Stimulated activated CD8-positive, alpha-beta memory T cell treated with anti-CD3 and anti-CD28 coated beads, Interleukin-7, amount 100 ng/mL, for 48 hours (primary cell): Measurements from ENCODE around the gene AGAP1.

Experiments
- DNase-seq, 2 donors: peaks; one replicate each; pipeline ENCODE4 v3.0.0-alpha.2; 2020; ENCODE audit warnings: low read depth in 1 of 2; ENCODE audit errors: extremely low read depth in 1 of 2

AGAP1 gene

DNA sequence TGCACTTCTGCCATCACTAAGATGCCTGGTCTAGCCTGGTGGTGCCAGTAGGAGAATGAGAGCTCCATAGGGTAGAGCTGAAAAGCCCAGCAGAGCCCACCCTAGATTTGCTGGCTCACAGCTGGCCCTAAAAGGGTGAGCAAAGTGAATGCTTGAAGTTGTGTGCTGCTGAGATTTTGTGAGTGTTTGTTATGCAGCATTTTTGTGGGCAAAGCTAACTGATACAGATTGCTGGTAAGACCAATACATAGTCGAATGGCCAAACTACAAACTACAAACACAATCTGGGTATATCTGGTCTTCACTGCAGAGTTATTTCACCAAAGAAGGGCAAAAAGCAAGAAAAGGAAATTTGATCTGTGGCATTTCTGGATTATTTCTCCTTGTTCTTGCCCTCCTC, 7.1 kb upstream of the AGAP1 start:
- DNase-seq, result no peak

GRCh38 chr2:235489897-235490296, 3.9 kb upstream of the AGAP1 start:
- no peak for DNase-seq

GRCh38 chr2:235492850-235493344, 946 bp upstream of the AGAP1 start:
- DNase-seq, result no peak

DNA sequence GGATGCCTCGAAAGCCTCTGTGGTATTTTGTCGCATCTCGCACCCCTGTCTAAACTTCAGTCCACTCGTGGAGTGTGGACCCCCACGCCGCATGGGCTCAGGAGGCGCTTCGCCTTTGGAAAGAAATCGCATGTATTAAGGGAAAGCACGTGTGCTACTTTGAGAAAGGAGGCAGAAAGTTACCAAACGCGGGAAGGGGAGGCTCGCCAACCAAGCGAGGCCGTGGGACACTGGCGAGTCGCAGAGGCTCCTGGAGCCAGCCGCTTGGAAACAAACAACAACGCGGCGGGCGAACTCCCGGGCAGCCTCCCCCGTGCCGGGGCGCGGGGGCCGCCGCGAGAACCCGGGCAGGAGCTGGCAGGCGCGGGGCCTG, 455 bp upstream of the AGAP1 start:
- DNase-seq, result no peak

DNA sequence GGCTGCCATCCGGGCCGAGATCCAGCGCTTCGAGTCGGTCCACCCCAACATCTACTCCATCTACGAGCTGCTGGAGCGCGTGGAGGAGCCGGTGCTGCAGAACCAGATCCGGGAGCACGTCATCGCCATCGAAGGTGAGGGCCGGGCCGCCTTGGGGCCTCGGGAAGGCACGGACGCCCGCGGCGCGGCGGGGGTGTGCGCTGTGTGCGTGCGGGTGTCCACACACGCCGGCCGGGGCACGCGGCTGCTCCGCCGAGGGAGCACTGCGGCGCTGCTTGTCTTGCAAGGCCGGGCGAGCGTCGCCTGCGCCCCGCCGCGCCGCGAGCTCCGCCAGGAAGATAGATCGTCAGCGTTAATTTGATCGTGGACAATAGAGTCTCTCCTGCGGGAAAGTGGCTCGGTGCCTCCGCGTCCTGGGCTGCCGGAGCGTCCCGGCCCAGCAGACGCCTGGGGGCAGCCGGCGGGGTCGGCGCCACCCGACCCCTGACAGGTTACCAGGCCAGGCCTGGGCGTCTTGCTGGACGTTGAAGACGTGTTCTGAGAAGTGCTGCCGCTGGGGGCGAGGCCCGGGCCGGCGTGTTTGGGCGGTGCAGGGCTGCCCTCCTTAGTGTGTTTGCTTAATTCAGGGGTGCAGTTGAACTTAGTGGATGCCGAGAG, 1.0 kb downstream of the AGAP1 start:
- no peak for DNase-seq

DNA sequence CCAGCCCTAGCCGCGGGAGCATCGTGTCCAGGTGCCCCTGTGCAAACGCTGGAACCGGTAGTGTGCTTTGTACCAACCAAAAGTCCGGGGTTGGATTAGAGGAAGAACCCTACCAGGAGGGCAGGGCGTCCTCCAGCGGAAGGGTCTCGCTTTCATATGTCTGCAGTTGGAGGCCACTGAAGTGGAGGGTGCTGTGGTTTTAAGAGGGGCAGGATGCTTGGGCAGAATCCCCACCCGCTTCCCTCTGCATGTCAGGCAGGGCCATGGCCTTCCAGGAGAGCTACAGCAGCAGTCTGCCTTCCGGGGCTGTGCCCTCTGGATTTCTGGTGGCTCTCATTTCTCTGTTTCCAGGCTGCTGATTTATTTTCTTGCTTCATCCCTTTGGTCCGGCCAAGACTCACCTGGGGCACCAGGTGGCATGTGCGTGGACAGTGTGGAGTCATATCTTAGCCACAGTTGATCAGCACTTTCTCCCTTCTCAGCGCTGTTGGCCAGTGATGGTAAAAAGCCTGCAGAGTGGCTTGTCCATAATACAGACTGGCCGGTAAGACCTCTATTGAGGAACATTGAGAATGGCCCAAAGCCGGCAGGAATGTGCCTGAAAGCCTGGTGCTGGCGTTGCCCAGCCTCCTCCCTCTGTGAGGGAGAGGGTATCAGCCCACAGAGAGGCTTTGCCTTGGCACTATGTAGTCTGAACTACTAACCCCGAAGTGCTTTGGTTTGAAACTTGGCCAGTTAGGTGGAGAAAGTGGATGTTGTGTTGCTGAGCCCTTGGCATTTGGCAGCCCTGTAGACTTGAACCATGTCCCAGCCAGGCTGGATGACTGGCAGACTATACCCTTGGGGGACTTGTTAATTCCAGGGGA, 1.8 kb downstream of the AGAP1 start:
- no peak for DNase-seq

GRCh38 chr2:235496239-235496621, 2.4 kb downstream of the AGAP1 start:
- no peak for DNase-seq

DNA sequence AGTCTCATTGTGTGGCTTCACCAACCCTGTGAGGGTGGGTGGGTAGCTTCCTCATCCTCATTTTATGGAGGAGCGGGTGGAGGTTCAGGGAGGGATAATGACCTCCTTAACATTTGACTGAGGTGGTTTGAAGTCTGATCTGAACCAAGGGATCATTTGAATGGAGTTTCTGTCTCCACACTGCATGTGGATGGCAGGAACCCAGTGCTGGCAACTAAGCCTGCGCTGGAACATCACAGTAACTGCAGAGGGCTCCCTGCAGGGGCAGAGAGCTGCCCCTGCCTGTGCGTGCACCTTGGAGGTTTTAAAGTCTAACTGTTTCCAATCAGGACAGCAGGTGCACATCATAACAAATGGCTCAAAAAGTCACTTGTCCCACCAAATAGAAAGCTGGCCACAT, 3.3 kb downstream of the AGAP1 start:
- DNase-seq, result no peak

- DNase-seq, result no peak
Observed at GRCh38 chr2:235498541-235498940, 4.7 kb downstream of the AGAP1 start.

DNA sequence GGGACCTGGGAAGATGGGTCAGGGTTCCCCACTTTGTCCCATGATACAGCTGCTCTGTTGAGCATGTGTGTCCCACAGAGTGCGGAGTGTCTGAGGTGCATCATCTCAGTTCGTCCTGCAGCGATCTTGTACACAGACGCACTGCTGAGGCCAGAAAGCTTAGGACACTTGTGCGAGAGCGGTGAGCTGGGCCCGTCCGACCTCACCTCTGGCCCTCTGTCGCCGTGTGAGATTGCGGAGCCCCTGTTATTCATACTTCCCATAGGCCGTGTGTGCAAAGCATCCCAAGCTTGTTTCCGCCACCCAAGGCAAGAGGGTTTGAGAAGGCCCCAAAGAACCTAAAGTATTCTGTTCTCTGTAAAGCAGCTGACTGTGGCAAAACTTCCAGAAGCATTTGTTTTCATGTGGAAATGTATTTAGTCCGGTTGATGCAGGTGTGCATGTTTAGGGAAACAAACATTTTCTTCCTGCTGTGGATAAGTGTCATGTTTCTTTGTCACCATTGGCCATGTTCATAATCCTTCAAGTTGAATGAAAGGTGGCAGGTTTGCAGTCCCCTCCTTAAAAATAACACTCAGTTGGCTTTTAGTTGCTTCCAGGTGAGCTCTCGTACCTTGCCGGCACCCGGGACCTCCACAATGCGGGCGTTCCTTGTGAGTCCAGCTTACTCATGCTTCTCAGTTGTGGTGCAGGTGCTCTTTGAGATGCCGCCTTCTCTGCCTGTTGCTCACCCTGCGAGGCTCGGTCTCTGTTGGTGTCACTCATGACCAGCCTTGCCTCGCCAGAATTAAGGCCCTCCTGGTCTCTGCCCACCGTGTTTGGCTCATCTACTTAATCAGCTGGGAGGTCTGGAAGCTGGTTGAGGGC, 5.3 kb downstream of the AGAP1 start:
- no peak for DNase-seq

GRCh38 chr2:235500110-235500760, 6.4 kb downstream of the AGAP1 start:
- no peak for DNase-seq

DNA sequence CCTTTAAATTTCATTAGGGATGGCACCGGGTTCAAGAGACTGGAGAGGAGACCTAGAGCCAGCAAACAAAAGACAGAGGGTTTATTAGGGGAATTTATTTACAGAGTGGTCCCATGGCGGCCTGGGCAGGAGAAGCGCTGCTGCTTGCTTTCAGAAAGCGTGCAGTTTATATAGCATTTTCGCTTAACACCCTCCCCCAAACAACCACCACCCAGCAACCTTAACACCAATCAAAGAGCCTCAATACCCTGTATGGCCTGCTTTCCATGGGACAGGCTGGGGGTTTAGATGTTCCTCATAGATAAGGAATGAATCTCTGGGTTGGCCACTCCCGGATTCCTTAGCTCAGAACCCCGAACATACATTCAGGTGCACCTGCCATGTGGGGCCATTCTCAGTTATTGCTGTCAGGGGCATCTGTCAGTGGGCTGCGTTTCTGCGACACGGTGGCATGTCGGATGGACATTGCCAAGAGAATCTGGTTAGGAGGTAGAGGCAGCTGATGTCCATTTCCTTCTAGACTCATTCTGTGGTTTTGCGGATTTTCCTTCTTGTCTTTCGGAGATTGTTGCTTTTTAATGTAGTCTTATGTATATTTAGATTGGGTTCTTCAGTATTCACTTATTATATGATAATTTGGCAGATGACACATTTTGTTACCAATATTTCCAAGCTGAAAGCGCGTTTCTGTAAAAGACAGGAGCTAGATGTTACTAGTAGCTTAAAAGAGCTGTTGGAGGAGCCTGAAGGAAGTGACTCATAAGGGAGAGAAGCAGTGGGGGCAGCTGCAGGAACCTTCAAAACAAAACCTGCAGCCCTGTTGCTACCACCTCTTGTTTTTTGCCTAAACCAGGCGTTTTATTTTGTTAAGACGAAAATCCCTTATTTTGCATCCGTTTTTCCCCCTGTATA, 7.2 kb downstream of the AGAP1 start:
- DNase-seq, result no peak

- DNase-seq, result no peak
Observed at GRCh38 chr2:235501673-235502031, 7.8 kb downstream of the AGAP1 start.

GRCh38 chr2:235502336-235502735, 8.5 kb downstream of the AGAP1 start:
- no peak for DNase-seq

GRCh38 chr2:235504441-235505180, 10.8 kb downstream of the AGAP1 start:
- DNase-seq, result no peak

DNA sequence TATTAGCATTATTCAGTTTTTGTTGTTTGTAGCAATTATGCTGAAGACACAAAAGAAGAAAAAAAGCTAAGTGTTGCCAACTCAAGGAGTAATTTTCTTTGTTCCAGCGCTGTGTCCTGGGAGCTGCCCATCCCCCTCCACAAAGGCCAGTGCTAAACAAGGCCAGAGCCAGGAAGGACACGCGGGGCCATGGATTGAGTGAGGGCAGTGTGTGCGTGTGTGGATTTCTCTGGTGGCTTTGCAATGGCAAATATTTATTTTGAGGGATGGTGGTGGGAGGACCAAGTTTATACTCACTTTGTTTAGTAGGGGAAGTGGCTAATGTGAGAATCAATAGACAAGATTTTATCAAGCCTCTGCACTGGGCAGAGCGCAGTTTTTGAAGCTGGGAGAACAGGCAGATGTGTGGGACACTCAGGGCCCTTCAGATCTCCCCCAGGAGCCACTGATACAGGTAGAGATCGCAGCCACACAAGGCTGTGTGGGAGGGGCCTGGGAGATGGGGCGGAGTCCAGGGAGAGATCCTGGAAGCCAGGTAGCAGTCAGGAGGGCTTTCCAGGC, 11.4 kb downstream of the AGAP1 start:
- DNase-seq, result no peak

DNA sequence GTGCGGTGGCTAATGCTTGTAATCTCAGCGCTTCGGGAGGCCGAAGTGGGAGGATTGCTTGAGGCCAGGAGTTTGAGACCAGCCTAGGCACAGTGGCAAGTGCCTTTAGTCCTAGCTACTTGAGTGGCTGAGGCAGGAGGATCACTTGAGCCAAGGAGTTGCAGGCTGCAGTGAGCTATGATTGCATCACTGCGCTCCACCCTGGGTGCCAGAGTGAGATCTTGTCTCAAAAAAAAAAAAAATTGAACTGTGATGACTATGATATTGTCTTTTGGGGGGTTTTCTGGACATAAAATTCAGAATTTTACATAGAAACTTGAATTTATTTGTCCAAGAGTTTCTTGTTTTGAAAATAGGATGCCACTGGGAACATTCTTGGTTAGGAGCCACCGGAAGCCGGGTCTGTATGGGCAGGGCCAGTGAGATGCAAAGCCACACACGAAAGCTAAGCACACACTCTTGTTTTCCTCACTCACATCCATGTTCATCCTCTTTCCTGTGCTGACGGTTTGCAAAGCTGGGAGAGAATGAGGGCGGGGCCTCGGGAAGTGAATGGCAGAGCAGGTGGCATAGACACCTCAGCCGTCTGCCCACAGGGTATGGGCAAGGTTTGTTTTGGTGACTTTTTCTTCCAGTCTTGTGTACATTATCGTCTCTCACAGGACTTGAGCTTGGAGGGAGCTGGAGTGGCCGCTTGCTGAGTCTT, 12.6 kb downstream of the AGAP1 start:
- no peak for DNase-seq

- no peak for DNase-seq
Observed at GRCh38 chr2:235506997-235507615, 13.3 kb downstream of the AGAP1 start.
